Rectal smooth muscle tissue (tissue), 1 donor: ENCODE results near the gene USP6NL.

Experiments used
- H3K27ac ChIP-seq: one replicate; pipeline ENCODE4 v1.7.0; 2013; ENCODE audit warnings: low read depth, low read length, inconsistent platforms
- H3K27me3 ChIP-seq: one replicate; pipeline ENCODE4 v1.7.0; 2013; ENCODE audit warnings: low read length; ENCODE audit not compliant: control insufficient read depth, insufficient read depth
- H3K36me3 ChIP-seq: one replicate; pipeline ENCODE4 v1.7.0; 2013; ENCODE audit warnings: low read length; ENCODE audit not compliant: control insufficient read depth, insufficient read depth
- H3K4me1 ChIP-seq: one replicate; pipeline ENCODE4 v1.7.0; 2013; ENCODE audit warnings: low read length; ENCODE audit not compliant: control insufficient read depth, insufficient read depth
- H3K4me3 ChIP-seq: one replicate; pipeline ENCODE4 v1.7.0; 2013; ENCODE audit warnings: low read length
- H3K9ac ChIP-seq: one replicate; pipeline ENCODE4 v1.7.0; 2013; ENCODE audit warnings: low read length

Gene USP6NL

GRCh38 chr10:11424456-11425295 is 186.8 kb downstream of the USP6NL start:
- H3K36me3 ChIP-seq, result no peaks in the 10 kb centered on the region
- H3K27me3 ChIP-seq, result no peaks in the 10 kb centered on the region
- no peaks in the 10 kb centered on the region for H3K4me1 ChIP-seq

GRCh38 chr10:11416974-11417373 is 194.5 kb downstream of the USP6NL start:
- Histone ChIP-seq H3K27ac (no peak overlapping the region), H3K4me1 (no peaks in the 10 kb centered on the region), H3K4me3 (no peak overlapping the region), H3K36me3 (no peaks in the 10 kb centered on the region), H3K9ac (no peak overlapping the region), H3K27me3 (no peaks in the 10 kb centered on the region)

More at GRCh38 chr10:11424456-11425295, 186.8 kb downstream of the USP6NL start:
- Histone ChIP-seq H3K27ac (no peak overlapping the region), H3K9ac (no peak overlapping the region), H3K4me3 (no peak overlapping the region)

GRCh38 chr10:11415095-11415494 is 196.4 kb downstream of the USP6NL start:
- Histone ChIP-seq H3K27me3 (no peaks in the 10 kb centered on the region), H3K9ac (no peak overlapping the region), H3K4me1 (no peaks in the 10 kb centered on the region), H3K36me3 (no peaks in the 10 kb centered on the region), H3K4me3 (no peak overlapping the region), H3K27ac (no peak overlapping the region)

- no peaks in the 10 kb centered on the region for H3K4me1 ChIP-seq
- no peak overlapping the region for H3K9ac ChIP-seq
- no peak overlapping the region for H3K4me3 ChIP-seq
- H3K36me3 ChIP-seq, result no peaks in the 10 kb centered on the region
- no peak overlapping the region for H3K27ac ChIP-seq
- H3K27me3 ChIP-seq, result no peaks in the 10 kb centered on the region
These were observed 197.0 kb downstream of the USP6NL start for GRCh38 chr10:11414314-11415038.

- H3K4me3 ChIP-seq, result no peak overlapping the region
- H3K27me3 ChIP-seq, result no peaks in the 10 kb centered on the region
- H3K9ac ChIP-seq, result no peak overlapping the region
- H3K4me1 ChIP-seq, result no peaks in the 10 kb centered on the region
- no peak overlapping the region for H3K27ac ChIP-seq
- H3K36me3 ChIP-seq, result no peaks in the 10 kb centered on the region
These were observed 199.4 kb downstream of the USP6NL start for GRCh38 chr10:11411926-11412545.

GRCh38 chr10:11409357-11409756 is 202.1 kb downstream of the USP6NL start:
- no peak overlapping the region for H3K4me3 ChIP-seq
- H3K27me3 ChIP-seq, result no peaks in the 10 kb centered on the region
- no peaks in the 10 kb centered on the region for H3K4me1 ChIP-seq
- H3K9ac ChIP-seq, result no peak overlapping the region
- no peak overlapping the region for H3K27ac ChIP-seq
- no peaks in the 10 kb centered on the region for H3K36me3 ChIP-seq

GRCh38 chr10:11407939-11408338 is 203.5 kb downstream of the USP6NL start:
- Histone ChIP-seq H3K4me3 (no peak overlapping the region), H3K27ac (no peak overlapping the region), H3K4me1 (no peaks in the 10 kb centered on the region), H3K9ac (no peak overlapping the region), H3K27me3 (no peaks in the 10 kb centered on the region), H3K36me3 (no peaks in the 10 kb centered on the region)

- H3K9ac ChIP-seq, result no peak overlapping the region
- no peak overlapping the region for H3K27ac ChIP-seq
- H3K4me3 ChIP-seq, result no peak overlapping the region
- no peaks in the 10 kb centered on the region for H3K27me3 ChIP-seq
- no peaks in the 10 kb centered on the region for H3K36me3 ChIP-seq
- no peaks in the 10 kb centered on the region for H3K4me1 ChIP-seq
These were observed 204.7 kb downstream of the USP6NL start for GRCh38 chr10:11406746-11407145.

GRCh38 chr10:11404901-11405300 is 206.5 kb downstream of the USP6NL start:
- Histone ChIP-seq H3K27ac (no peak overlapping the region), H3K27me3 (no peaks in the 10 kb centered on the region), H3K36me3 (no peaks in the 10 kb centered on the region), H3K4me1 (no peaks in the 10 kb centered on the region), H3K9ac (no peak overlapping the region), H3K4me3 (no peak overlapping the region)
